HG03571 (cell line): Measurements from ENCODE around the gene VWDE.

ENCODE experiments used
- ATAC-seq: cut with Tn5 transposase; IDR thresholded peaks from one replicate; pipeline ENCODE4 v1.9.1; 2021; ENCODE audit not compliant: unreplicated experiment

Gene VWDE

GRCh38 chr7:12294701-12295100 is 109.0 kb downstream of the VWDE start:
- peak; percentile 91 for ATAC-seq

GRCh38 chr7:12291870-12292269 is 111.8 kb downstream of the VWDE start:
- no peak for ATAC-seq

- ATAC-seq, result no peak
These were observed 112.9 kb downstream of the VWDE start for GRCh38 chr7:12290761-12291160.

- ATAC-seq, result no peak
These were observed 113.7 kb downstream of the VWDE start for GRCh38 chr7:12289996-12290395.

GRCh38 chr7:12287901-12288300 is 115.8 kb downstream of the VWDE start:
- ATAC-seq, result no peak

- ATAC-seq, result no peak
These were observed 122.6 kb downstream of the VWDE start for GRCh38 chr7:12281038-12281437.
